Adipose tissue (tissue), 3 donors: Measurements from ENCODE around the gene VASH2. TPM values are rescaled to one million over a fixed set of nuclear protein-coding genes. Genes with fewer than 3 reads are reported as not detected.
"Not testable (repeated sequence)": the region's sequence is repeated elsewhere in the genome, so short reads cannot be mapped to it uniquely, and the experiment has no call there.

ENCODE experiments used
- H3K27ac ChIP-seq: one replicate; pipeline ENCODE4 v1.5.1; 2013; ENCODE audit warnings: low read depth, low read length
- WGBS, 3 donors: extraction: QIAGEN DNeasy Blood & Tissue Kit; methylation state at CpG; one replicate each; pipeline ENCODE4 v1.1.7; 2013; 5-methylcytosine and 5-hydroxymethylcytosine counted together
- polyA plus RNA-seq, 3 donors: library from polyadenylated mRNA; stranded (reverse); fragments of 200-250 nt; gene quantifications; one replicate each; pipeline ENCODE4 v1.2.3, GENCODE V29; 2013
- donor health status: healthy with polysubstance abuse.
- donor health status: Bipolar disorder and iron deficiency.
- donor health status: healthy.

VASH2 gene
- polyA plus RNA-seq, 3 donors, result 0.07 to 5.2 (median 0.94) TPM

DNA sequence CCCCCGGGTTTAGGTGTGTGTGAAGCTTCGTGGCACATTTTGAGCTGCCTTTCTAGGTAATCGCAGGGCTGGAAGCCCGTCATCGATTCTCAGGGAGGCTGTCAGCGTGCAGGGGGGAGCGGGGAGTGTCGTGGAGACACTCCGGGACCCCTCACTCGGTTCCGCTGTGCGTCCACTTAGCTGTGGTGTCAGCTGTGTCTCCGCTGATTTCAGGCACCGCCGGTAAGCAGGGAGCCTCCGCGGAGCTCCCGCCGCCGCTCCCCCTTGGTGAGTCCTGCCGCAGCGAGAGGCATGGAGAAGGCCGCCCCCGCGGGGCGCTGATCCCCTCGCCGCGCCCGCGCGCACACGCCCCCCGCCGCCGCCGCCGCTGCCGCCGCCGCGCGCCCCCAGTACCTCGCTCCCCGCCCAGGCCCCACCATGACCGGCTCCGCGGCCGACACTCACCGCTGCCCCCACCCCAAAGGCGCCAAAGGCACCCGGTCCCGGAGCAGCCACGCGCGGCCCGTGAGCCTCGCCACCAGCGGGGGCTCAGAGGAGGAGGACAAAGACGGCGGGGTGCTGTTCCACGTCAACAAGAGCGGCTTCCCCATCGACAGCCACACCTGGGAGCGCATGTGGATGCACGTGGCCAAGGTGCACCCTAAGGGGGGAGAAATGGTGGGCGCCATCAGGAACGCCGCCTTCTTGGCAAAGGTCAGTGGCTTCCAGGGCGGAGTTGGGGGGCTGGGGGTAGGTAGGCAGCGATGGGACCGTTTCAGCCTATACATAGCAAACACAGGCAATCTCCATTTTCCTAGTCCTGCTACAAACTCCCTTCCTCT is 995 bp downstream of the VASH2 start:
- no peak overlapping the region for H3K27ac ChIP-seq
- WGBS, 3 donors, result 6 to 8% (median 7%) methylated on average over 60 to 72 of the region's 72 CpGs

DNA sequence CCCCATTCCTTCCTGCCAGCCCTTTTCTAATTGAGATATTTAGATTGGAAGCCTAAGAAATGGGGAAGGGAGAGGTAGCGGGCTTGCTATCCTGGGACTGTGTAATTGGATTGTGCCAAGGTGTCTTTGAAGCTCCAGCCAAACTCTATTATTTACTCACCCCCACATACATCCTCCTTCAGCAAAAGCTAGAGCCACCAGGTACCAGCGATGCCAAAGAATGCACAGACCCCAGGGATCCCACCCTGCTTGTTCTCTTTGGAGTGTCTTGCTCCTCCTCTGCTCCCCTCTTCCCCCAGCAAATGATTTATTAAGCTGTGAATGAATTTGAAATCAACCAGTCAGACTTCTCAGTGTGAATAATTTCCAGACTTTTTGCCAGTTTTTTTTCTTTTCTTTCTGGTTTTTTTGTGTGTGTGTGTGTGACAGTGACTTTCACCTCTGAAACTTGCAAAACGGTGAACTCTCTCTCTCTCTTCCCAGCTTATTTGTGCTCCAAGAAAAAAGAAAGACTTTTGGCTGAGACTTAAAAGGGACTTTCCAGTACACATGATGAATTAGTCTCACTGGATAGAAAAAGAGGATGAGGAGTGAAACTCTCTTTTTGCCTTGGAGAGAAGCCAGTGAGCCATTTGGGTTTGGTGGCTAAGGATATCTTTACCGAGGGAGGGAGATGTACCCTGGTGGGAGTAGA is 1.8 kb downstream of the VASH2 start:
- H3K27ac ChIP-seq, result no peak overlapping the region
- WGBS, 3 donors, result 36 to 50% (median 46%) methylated on average over 4 of the region's 4 CpGs

DNA sequence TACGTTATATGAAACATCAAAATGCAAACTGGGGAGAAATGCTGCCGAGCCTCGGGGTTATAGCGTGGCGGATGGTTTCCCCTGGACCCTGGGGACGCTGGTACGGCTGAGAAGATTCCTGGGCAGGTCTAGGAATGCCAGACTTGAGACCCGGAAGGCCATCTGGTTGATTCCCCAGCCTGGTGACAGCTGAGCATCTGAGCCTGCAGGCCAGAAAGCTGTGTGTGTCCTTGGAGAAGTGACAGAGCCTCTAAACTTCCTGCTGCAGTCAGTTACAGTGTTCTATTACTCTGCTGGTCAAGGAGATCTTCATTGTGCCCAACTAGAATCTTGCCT is 2.3 kb downstream of the VASH2 start:
- WGBS, 3 donors, result 65 to 69% (median 66%) methylated on average over 8 of the region's 8 CpGs
- H3K27ac ChIP-seq, result no peak overlapping the region

DNA sequence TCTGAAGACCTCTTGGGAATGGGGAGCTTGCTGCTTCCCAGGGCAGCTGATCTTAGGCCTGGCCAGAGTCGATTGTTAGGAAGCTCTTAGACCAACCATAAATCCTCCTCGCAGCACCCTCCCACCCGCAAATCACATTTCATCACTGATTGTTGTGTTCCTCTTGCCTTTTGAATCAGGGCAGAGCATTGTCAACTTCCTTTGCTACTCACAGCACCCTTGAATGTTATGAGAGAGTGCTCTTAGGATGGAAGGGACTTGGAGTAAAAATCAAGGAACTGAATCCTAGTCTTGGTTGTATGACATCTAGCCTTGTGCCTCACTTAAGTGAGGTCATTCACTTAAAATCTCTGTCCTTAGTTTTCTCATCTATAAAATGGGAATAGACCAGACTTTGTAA is 3.0 kb downstream of the VASH2 start:
- 57 to 78% (median 67%) methylated on average over 3 of the region's 3 CpGs for WGBS, 3 donors
- H3K27ac ChIP-seq, result no peak overlapping the region

DNA sequence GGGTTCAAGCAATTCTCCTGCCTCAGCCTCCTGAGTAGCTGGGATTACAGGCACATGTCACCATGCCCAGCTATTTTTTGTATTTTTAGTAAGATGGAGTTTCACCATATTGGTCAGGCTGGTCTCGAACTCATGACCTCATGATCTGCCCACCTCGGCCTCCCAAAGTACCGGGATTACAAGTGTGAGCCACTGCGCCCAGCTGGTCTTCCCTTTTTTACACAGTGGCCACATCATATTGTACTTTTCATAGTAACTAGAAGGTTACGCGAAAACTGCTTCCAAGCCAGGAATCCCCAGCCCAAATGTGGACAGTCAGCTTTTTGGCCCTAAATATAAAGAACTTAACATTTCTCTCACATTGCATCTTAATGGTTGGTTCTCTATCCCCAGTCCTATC is 4.2 kb downstream of the VASH2 start:
- 97 to 98% (median 97%) methylated on average over 6 of the region's 6 CpGs for WGBS, 3 donors
- H3K27ac ChIP-seq, result no peak overlapping the region

DNA sequence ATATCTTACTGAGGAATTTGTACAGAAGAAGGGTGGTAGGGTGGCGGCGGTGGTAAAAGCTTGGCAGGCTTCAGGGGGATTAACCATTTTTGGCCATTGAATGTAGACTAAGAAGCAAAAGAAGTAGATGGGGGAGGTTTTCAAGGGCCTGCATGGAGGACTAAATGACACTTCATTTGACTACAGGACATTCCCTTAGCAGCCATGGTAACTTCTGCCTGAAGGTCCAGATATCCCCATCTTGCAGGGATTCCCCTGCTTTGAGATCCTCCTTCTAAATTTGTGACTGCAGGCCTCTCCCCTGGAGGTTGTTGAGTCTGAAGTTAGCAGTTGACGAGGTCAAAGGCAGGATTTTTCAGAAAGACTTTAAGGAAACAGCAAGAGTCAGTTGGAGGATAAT is 4.8 kb downstream of the VASH2 start:
- no peak overlapping the region for H3K27ac ChIP-seq
- WGBS, 3 donors, result 86 to 95% (median 94%) methylated on average over 3 of the region's 3 CpGs

DNA sequence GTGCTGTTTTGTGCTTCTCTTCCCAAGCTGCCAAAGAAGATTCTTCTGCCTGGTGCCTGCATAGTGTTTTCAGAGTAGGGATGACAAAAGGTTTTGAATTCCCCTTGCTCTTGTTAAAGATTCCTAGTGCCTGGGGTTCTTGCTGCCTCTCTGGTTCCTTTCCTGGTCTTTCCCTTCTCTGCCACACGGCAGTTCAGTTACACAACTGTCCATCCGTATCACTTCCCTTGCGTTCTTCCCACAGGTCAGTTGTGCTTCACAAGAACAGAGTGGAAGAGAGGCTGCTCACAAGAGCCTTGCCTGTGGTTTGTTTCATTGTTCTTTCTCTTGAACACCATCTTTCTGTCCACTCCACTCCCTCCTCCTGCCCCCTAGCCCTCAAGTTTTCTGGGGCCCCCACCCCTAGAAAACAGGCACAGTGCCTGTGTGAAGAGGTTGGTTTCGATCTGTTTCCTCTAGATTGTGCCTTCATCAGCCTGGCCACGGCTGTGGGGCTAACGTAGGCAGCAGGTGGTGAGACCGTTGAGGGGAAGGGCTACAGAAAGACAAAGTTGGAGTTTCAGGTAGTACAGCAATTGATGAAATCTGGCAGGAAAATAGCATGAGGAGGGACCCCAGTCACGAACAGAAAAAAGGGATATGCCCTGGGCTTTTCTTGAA is 5.8 kb downstream of the VASH2 start:
- 61 to 72% (median 70%) methylated on average over 8 of the region's 8 CpGs for WGBS, 3 donors

DNA sequence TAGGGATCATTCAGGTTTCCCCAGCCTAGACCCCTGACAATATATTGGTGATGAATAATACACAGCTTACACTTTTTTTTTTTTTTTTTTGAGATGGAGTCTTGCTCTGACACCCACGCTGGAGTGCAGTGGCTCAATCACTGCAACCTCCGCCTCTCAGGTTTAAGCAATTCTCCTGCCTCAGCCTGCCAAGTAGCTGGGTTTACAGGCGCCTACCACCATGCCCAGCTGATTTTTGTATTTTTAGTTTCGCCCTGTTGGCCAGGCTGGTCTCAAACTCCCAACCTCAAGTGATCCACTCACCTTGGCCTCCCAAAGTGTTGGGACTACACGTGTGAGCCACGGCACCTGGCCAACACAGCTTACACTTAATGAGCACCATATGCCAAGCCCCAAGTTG is 7.2 kb downstream of the VASH2 start:
- 83 to 90% (median 85%) methylated on average over 6 of the region's 6 CpGs for WGBS, 3 donors
- no peak overlapping the region for H3K27ac ChIP-seq

More for the DNA sequence above, 5.8 kb downstream of the VASH2 start:
- no peak overlapping the region for H3K27ac ChIP-seq

DNA sequence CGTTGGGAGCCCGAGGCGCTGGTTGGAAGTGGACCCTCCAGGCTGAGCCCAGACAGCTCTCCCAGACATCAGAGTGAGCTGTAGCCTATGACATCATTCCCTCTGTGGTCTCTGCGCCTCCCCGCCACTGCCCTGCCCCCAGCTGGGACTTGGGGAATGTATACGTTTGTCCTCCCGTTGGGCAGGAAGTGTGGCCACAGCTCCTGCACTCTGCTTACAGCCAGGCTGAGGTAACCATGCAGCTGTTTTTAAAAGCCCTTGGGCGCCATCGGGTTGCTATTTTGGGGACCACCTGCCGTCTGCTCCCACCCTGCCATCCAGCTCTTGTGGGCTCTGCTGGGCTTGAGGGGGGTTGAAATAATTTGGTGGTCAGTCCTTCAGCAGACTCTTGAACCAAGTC is 7.8 kb downstream of the VASH2 start:
- H3K27ac ChIP-seq, result no peak overlapping the region
- 50 to 65% (median 62%) methylated on average over 10 of the region's 10 CpGs for WGBS, 3 donors

DNA sequence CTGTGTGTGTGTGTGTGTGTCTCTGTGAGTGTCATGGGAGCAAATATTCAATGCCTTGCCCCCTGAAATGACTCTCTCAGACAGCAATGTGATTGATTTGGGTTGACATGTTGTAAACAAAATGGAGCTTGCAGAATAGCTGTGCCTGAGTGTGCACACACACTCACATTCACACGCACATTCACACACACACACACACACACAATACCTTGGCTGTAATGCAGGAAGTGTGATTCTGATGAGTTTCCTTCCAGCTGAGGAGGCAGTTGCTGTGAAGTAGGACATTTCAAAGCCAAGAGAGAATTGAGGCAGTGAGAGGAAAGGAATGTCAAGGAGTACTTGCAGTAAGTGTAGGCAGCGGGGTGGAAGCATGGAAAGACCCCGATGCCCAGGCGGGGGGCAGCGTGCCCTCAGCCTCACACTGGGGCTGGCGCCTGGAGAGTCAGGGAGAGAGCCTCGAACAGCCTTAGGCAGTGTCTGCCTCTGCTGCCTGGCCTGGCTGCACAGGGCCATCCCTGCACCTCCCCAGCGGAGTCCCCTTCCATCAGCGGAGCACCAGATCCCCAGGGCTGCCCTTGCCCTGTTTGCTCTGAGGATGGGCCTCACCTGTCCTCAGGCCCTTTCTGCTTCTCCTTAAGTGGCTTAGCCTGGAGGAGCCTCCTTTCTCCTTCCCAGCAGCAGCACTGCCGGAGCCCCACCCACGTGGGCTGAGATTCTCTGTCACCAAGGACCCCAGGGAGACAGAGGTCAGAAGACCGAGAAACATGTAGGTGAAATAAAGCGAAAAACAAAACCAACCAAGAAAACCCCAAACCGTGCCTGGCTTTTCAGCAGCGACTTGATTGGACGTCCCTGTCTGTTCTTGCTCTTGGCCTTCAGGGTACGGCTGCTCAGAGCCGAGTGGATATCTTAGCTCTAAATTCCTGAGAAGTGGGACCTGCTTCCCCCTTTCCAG is 9.2 kb downstream of the VASH2 start:
- 83 to 89% (median 86%) methylated on average over 18 of the region's 18 CpGs for WGBS, 3 donors
- no peak overlapping the region for H3K27ac ChIP-seq

DNA sequence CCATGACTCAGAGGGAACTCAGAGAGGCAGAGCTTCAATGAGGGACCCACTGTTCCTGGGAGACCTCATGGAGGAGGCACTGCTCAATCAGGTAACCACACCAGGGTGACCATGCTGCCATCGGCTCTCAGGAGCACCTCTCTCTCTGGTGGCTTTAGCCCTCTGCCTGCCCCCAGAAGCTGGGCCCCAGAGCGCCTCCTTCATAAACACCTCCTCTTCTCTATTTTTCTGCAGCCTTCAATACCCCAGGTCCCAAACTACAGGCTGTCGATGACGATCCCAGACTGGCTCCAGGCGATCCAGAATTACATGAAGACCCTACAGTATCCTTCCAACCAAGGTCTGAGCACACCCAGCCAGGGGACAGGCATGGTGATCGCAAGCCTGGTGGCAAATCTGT is 10.6 kb downstream of the VASH2 start:
- H3K27ac ChIP-seq, result no peak overlapping the region
- WGBS, 3 donors, result 92 to 98% (median 92%) methylated on average over 6 of the region's 6 CpGs

DNA sequence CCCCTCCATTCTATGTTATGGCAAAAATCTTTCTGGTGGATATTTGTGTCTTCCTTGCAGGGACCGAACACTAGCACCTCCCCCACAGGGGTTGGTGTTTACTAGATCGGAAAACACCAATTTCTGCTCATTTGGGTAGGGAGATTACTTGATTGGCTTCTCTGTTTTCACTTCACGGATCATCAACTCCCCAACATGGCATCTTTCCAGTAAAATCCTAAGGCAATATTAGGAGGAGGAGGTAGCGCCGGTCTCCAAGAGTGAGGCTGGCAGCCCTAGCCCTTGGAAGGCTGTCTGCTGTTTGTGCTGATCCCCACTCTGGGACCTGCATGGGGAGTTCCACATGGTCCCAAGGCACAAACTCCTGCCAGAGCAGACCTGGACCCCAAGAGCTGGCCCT is 12.2 kb downstream of the VASH2 start:
- 76 to 88% (median 86%) methylated on average over 5 of the region's 5 CpGs for WGBS, 3 donors
- H3K27ac ChIP-seq, result no peak overlapping the region

DNA sequence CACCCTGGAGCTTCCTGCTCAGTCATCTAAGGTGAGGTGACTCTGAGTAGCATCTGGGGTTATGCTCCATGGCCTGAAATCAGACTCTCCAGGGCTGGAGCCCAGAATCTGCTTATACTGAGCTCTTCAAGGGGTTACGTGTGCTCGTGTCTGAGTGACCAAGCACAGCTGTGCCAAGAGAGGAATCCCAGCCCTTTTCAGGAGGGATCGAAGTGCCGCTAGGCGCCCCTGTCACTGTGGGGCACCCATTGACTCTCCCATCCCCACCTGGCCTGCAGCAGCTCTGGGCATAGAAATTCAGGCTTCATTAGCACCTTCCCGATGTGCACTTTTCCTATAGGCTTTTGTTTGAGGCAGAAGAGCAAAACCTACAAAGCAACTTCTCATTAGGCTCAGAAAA is 13.8 kb downstream of the VASH2 start:
- WGBS, 3 donors, result 81 to 98% (median 97%) methylated on average over 6 of the region's 6 CpGs
- no peak overlapping the region for H3K27ac ChIP-seq

DNA sequence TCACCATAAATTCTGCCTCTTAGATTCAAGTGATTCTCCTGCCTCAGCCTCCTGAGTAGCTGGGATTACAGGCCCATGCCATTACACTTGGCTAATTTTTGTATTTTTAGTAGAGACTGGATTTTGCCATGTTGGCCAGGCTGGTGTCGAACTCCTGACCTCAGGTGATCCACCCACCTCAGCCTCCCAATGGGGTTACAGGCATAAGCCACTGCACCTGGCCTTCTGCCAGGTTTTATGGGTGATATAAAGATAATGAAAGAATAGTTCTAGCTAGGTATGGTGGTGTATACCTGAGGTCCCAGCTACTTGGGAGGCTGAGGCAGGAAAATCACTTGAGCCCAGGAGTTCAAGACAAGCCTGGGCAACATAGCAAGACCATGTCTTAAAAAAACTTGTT is 14.7 kb downstream of the VASH2 start:
- whole genome bisulfite sequencing, 3 donors, result 95 to 100% (median 97%) methylated on average over 1 of the region's 1 CpG

DNA sequence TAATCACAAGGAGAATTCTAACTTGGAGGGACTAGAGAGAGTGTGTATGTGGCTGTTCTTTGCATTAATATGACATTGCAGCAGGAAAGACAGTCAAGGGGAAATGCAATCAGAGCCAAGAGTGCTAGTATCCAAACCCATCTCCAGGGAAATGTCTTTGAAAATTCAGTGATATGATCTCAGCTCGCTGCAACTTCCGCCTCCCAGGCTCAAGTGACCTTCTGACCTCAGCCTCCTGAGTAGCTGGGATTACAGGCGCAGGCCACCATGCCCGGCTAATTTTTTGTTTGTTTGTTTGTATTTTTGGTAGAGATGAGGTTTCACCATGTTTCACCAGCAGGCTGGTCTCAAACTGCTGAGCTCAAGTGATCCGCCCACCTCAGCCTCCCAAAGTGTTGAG is 16.3 kb downstream of the VASH2 start:
- H3K27ac ChIP-seq, result no peak overlapping the region
- 62 to 87% (median 67%) methylated on average over 5 of the region's 5 CpGs for WGBS, 3 donors

More for the DNA sequence above, 14.7 kb downstream of the VASH2 start:
- not testable (repeated sequence) for H3K27ac ChIP-seq

DNA sequence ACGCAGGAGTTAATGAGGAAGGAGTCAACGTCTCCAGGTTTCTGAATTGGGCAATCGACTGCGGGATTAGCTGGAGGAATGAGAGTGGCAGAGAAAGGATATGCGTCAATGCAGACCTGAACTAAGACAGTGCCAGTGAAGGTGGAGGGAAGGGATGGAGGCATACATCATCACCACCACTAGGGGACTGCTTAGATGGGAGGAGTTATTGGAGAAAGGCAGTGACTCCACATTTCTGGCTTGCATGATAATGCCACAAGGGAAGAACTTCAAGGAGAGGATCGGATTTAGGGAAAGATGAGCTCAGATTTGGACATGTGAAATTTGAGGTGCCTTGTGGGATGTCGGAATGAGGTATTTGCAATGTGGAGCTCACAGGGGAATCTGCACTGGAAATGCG is 17.5 kb downstream of the VASH2 start:
- no peak overlapping the region for H3K27ac ChIP-seq
- 66 to 87% (median 83%) methylated on average over 8 of the region's 8 CpGs for WGBS, 3 donors

DNA sequence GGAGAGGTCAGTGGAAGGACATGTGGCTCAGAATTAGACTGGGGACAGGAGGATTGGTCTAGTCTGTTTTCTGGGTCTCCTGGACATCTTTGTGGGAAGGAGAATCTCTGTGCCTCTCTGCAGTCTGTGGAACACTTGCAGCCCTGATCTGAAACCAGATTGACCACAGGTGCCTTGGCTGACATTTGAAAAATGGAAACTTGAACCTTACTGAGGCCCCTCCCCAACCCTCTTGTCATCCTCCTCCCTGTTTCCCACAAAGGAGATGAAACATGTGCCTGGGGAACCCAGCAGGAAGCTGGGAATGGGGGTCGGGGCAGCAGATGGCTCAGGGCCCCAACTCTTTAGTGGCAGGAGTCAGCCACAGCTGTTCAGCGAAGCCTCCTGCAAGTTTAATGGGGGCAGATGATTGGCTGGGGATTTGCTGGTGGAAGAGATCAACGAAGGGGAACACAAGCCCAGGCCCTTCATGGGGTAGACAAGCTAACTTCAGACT is 18.1 kb downstream of the VASH2 start:
- WGBS, 3 donors, result 60 to 73% (median 68%) methylated on average over 3 of the region's 3 CpGs
- no peak overlapping the region for H3K27ac ChIP-seq

DNA sequence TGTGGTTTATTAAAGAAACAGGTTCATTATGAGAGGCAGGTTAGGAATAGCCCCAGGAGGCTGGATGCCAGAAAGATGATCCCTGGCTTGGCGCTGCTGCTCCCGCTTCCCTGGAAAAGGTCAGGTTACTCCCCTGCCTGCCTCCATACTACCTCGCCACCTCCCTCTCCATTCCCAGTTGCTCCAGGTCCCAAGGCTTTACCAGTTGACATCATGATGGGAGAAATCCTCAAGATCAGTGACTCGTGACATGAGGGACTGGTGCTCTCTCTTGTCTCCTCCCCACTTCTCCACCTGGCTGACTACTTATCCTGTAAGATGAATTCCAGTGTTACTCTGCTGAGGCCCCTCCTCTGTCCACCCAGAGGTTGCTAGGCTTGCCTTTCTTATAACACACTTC is 19.7 kb downstream of the VASH2 start:
- whole genome bisulfite sequencing, 3 donors, result 91 to 93% (median 93%) methylated on average over 4 of the region's 4 CpGs
- H3K27ac ChIP-seq, result no peak overlapping the region
